Cardiac muscle cell (in vitro differentiated cells and primary cell): ENCODE results near the gene MBNL1. TPM values are rescaled to one million over a fixed set of nuclear protein-coding genes. Genes with fewer than 3 reads are reported as not detected.

ENCODE experiments used
- DNase-seq, 2 donors: peaks; one replicate each; pipeline versions ENCODE4 v3.0.0 to v3.0.0-alpha.2; 2010 to 2017; ENCODE audit warnings: low read depth in 1 of 2, low spot score in 1 of 2
- H3K27ac ChIP-seq: fragments of 200-600 bp; sonication (generic); 2 replicates; pipeline ENCODE4 v1.5.1; 2016
- H3K27me3 ChIP-seq: fragments of 200-600 bp; sonication (generic); 2 replicates; pipeline ENCODE4 v1.6.0; 2016; ENCODE audit warnings: control low read depth
- H3K36me3 ChIP-seq: fragments of 200-600 bp; sonication (generic); 2 replicates; pipeline ENCODE4 v1.5.1; 2016; ENCODE audit warnings: control low read depth
- H3K4me1 ChIP-seq: fragments of 200-600 bp; sonication (generic); 2 replicates; pipeline ENCODE4 v1.8.1; 2017; ENCODE audit warnings: low read depth, mild to moderate bottlenecking, mixed run types
- H3K4me3 ChIP-seq: fragments of 200-600 bp; sonication (generic); 2 replicates; pipeline ENCODE4 v1.5.1; 2016; ENCODE audit warnings: mild to moderate bottlenecking
- H3K9me3 ChIP-seq: fragments of 200-600 bp; sonication (generic); 2 replicates; pipeline ENCODE4 v1.5.1; 2017; ENCODE audit warnings: low read depth, mild to moderate bottlenecking, control low read depth
- CTCF ChIP-seq: IDR thresholded peaks from 2 replicates; pipeline ENCODE4 v1.5.1; 2012; ENCODE audit warnings: low read depth, mild to moderate bottlenecking, low read length
- polyA plus RNA-seq: library from polyadenylated mRNA; unstranded; fragments of >200 nt; fragmentation: Nextera tagmentation; extraction: Ambion mirVana; gene quantifications from 2 replicates; pipeline ENCODE4 v1.2.1, GENCODE V29; 2016
- total RNA-seq: library from RNA; depleted of rRNA; stranded (reverse); fragments of >200 nt; gene quantifications from 2 replicates; pipeline ENCODE4 v1.2.3, GENCODE V29; 2016

Gene MBNL1
- total and polyA plus RNA-seq, 2 experiments from 2014 or later: 18.1 to 75.1 TPM

GRCh38 chr3:152234657-152235375 is 33.9 kb upstream of the MBNL1 start:
- H3K9me3 ChIP-seq: no peaks in the 10 kb centered on the region
- H3K4me1 ChIP-seq: no peaks in the 10 kb centered on the region
- TF ChIP-seq CTCF: no peak
- DNase-seq: no peak
- H3K27me3 ChIP-seq: peaks cover 2% of the 10 kb centered on the region
- H3K36me3 ChIP-seq: no peaks in the 10 kb centered on the region
- no peak overlapping the region for H3K27ac ChIP-seq
- H3K4me3 ChIP-seq: no peak overlapping the region

DNA sequence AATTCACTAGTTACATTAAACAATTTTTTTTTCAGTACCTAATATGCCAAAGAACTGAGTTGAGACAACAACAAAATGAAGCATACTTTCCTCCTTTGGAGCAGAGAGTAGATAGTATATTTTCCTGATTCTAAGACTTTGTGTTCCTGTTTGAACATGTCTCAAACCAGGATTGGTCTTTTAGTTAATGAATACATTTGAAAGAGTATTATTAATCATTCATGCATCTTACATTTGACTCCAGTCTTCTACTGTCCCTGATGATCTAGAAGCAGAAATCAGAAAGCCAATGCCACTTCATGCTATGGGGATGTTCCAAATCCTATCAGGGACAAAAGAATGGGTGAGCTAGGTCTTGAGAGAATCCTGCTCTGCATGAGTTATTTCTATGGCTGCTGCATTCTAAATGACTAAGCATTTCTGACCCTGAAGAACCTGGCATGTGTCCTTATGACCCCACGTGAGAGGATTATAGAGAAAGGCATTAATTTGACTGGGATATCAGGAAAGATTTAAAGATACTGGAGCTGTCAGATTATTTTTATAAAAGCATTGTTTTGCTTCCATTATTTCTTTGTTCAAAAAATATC is 32.9 kb upstream of the MBNL1 start:
- no peak overlapping the region for H3K4me3 ChIP-seq
- H3K9me3 ChIP-seq: no peaks in the 10 kb centered on the region
- H3K4me1 ChIP-seq: no peaks in the 10 kb centered on the region
- TF ChIP-seq CTCF: no peak
- H3K36me3 ChIP-seq: no peaks in the 10 kb centered on the region
- no peak overlapping the region for H3K27ac ChIP-seq
- peak in 1 of 2 donors; percentile 26 for DNase-seq
- H3K27me3 ChIP-seq: peaks cover 2% of the 10 kb centered on the region

- no peak overlapping the region for H3K27ac ChIP-seq
- no peak for DNase-seq
- no peaks in the 10 kb centered on the region for H3K9me3 ChIP-seq
- TF ChIP-seq CTCF: no peak
- H3K4me1 ChIP-seq: peaks cover 6% of the 10 kb centered on the region
- H3K36me3 ChIP-seq: no peaks in the 10 kb centered on the region
- peaks cover 2% of the 10 kb centered on the region for H3K27me3 ChIP-seq
- no peak overlapping the region for H3K4me3 ChIP-seq
These were observed 32.0 kb upstream of the MBNL1 start for GRCh38 chr3:152236716-152237115.

- Histone ChIP-seq H3K9me3 (no peaks in the 10 kb centered on the region), H3K4me1 (peaks cover 6% of the 10 kb centered on the region), H3K27ac (no peak overlapping the region), H3K27me3 (no peaks in the 10 kb centered on the region), H3K36me3 (no peaks in the 10 kb centered on the region), H3K4me3 (no peak overlapping the region)
- TF ChIP-seq CTCF: no peak
- peak in 1 of 2 donors; percentile 57 for DNase-seq
These were observed 27.3 kb upstream of the MBNL1 start for GRCh38 chr3:152241142-152242017.

- Histone ChIP-seq H3K9me3 (no peaks in the 10 kb centered on the region), H3K36me3 (no peaks in the 10 kb centered on the region), H3K27ac (no peak overlapping the region), H3K4me3 (no peak overlapping the region), H3K27me3 (no peaks in the 10 kb centered on the region), H3K4me1 (peaks cover 6% of the 10 kb centered on the region)
- TF ChIP-seq CTCF: no peak
- DNase-seq: no peak
These were observed 25.4 kb upstream of the MBNL1 start for GRCh38 chr3:152243301-152243711.
